Measurements from ENCODE around the gene NACAD. TPM values are rescaled to one million over a fixed set of nuclear protein-coding genes. Genes with fewer than 3 reads are reported as not detected.

NACAD gene
- total and polyA plus RNA-seq, 2 of the 4 experiments (the other 2 are of a cell fraction) = 0.54 to 2.2 TPM

- no peak for TF ChIP-seq NFE2L2 (IDR thresholded peaks at IDR 0.05; ENCODE audit: low read depth, low read length)
These were observed 11.4 kb upstream of the NACAD start (continued) for GRCh38 chr7:45099891-45100760.

- Histone ChIP-seq H3K9me3 (ENCODE audit: control insufficient read depth, insufficient read depth, low read length) (no peaks in the 10 kb centered on the region), H4K5ac (ENCODE audit: low read depth, low read length) (no peak overlapping the region), H3K36me3 (ENCODE audit: control insufficient read depth, insufficient read depth, low read length) (peaks cover 54% of the 10 kb centered on the region), H3K14ac (replicated peaks; ENCODE audit: low read depth, low read length) (no peak overlapping the region), H2BK20ac (ENCODE audit: low read depth, low read length) (no peak overlapping the region), H3K79me1 (ENCODE audit: low read depth in 1 of 2, low read length in 2 of 2) (peaks cover 1 to 11% of the 10 kb centered on the region in 2 experiments; a peak in 3 of 4 replicates), H2BK120ac (ENCODE audit: low read depth, low read length) (no peak overlapping the region), H3K27ac (ENCODE audit: insufficient read depth, low read length) (no peak overlapping the region), H4K20me1 (ENCODE audit: insufficient read depth, low read length) (peaks cover 4% of the 10 kb centered on the region), H2AK9ac (replicated peaks; ENCODE audit: low read depth, low read length, poor library complexity) (no peak overlapping the region), H2AFZ (replicated peaks; ENCODE audit: low read length, poor library complexity) (no peak overlapping the region), H2BK5ac (ENCODE audit: low read depth, low read length, poor library complexity, severe bottlenecking) (no peak overlapping the region), H2BK15ac (ENCODE audit: low read depth, low read length) (no peak overlapping the region), H3K4ac (ENCODE audit: low read depth, low read length) (no peak overlapping the region), H3K4me3 (ENCODE audit: insufficient read depth, low read depth, low read length) (no peak overlapping the region), H2AK5ac (ENCODE audit: low read depth, low read length) (no peak overlapping the region), H4K8ac (ENCODE audit: low read depth in 2 of 2, low read length in 2 of 2) (no peak overlapping the region), H3K27me3 (ENCODE audit: control insufficient read depth, insufficient read depth, low read length) (no peaks in the 10 kb centered on the region), H3K18ac (ENCODE audit: low read depth, low read length) (no peak overlapping the region), H3K4me2 (ENCODE audit: low read depth, low read length) (no peak overlapping the region), H4K91ac (ENCODE audit: insufficient read depth, low read depth, low read length) (no peak overlapping the region), H3K9ac (ENCODE audit: low read depth, low read length) (no peak overlapping the region), H3K56ac (ENCODE audit: extremely low read depth, insufficient read depth, low read length) (no peak overlapping the region), H3K9me1 (ENCODE audit: insufficient read depth, low read length) (no peaks in the 10 kb centered on the region; the same call in 1 of the 2 replicates), H3K4me1 (ENCODE audit: control insufficient read depth, insufficient read depth, low read length) (no peaks in the 10 kb centered on the region), H3K23ac (ENCODE audit: low read depth, low read length) (no peak overlapping the region)
- no peak for ATAC-seq (ENCODE audit: low read depth)
- intact Hi-C loops (cut with micrococcal nuclease) (no loop called here), in situ Hi-C loops (cut with MboI; ENCODE audit: low sequenced_read_pairs) (no loop called here), dilution Hi-C loops (cut with HindIII; ENCODE audit: low sequenced_read_pairs, unreplicated experiment) (loop anchor here (10.0 kb wide), 1 partner anchor 64 kb away; no protein-coding TSS in a partner anchor)
- no peak for TF ChIP-seq RAD21 (IDR thresholded peaks at IDR 0.05; ENCODE audit: low read length)
- no peak for TF ChIP-seq RFX5 (IDR thresholded peaks at IDR 0.05; ENCODE audit: low read depth, low read length)
- TF ChIP-seq RCOR1 (IDR thresholded peaks at IDR 0.05; ENCODE audit: insufficient replicate concordance, low read length) = no peak
- no peak for TF ChIP-seq CEBPB (IDR thresholded peaks at IDR 0.05; ENCODE audit: low read depth, low read length)
- BruUV-seq (replicated peaks) = no TSS peak
- WGBS, 2 experiments (ENCODE audit: extremely low coverage in 2 of 2, insufficient read length in 1 of 2) = 80% methylated on average over 1 of the region's 10 CpGs; no CpG with 5 or more reads in 1 of the 2 experiments
- no peak for DNase-seq
- CTCF ChIA-PET = no interaction called here
- POLR2A ChIA-PET (ENCODE audit: unreplicated experiment) = no interaction called here
These were observed 10.4 kb upstream of the NACAD start for GRCh38 chr7:45098983-45099839.
